IMR-90 (cell line): ENCODE results near the gene TMEM269.

ENCODE experiments used
- MXI1 ChIP-seq: IDR thresholded peaks from 2 replicates; pipeline ENCODE4 v1.6.1; 2012; ENCODE audit warnings: low read depth, mild to moderate bottlenecking, low read length, moderate library complexity, borderline replicate concordance
- POLR2A ChIP-seq: IDR thresholded peaks from 2 replicates; pipeline ENCODE4 v1.6.1; 2012; ENCODE audit warnings: mild to moderate bottlenecking, low read depth, low read length
- TF ChIP-seq, protein P1 (sequence below): conservative IDR thresholded peaks from 2 replicates; pipeline ENCODE4 v1.5.1; 2012; ENCODE audit warnings: mild to moderate bottlenecking, low read depth, low read length, improper control_type of control experiment
- TF ChIP-seq, protein P2 (sequence below): fragments of 150-350 bp; IDR thresholded peaks from 2 replicates; pipeline ENCODE4 v1.6.1; 2017; ENCODE audit warnings: mild to moderate bottlenecking, antibody characterized with exemption, low read length, low read depth

- TF ChIP-seq, protein P1, sequence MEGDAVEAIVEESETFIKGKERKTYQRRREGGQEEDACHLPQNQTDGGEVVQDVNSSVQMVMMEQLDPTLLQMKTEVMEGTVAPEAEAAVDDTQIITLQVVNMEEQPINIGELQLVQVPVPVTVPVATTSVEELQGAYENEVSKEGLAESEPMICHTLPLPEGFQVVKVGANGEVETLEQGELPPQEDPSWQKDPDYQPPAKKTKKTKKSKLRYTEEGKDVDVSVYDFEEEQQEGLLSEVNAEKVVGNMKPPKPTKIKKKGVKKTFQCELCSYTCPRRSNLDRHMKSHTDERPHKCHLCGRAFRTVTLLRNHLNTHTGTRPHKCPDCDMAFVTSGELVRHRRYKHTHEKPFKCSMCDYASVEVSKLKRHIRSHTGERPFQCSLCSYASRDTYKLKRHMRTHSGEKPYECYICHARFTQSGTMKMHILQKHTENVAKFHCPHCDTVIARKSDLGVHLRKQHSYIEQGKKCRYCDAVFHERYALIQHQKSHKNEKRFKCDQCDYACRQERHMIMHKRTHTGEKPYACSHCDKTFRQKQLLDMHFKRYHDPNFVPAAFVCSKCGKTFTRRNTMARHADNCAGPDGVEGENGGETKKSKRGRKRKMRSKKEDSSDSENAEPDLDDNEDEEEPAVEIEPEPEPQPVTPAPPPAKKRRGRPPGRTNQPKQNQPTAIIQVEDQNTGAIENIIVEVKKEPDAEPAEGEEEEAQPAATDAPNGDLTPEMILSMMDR = no peak
- TF ChIP-seq POLR2A = no peak
- TF ChIP-seq, protein P2, sequence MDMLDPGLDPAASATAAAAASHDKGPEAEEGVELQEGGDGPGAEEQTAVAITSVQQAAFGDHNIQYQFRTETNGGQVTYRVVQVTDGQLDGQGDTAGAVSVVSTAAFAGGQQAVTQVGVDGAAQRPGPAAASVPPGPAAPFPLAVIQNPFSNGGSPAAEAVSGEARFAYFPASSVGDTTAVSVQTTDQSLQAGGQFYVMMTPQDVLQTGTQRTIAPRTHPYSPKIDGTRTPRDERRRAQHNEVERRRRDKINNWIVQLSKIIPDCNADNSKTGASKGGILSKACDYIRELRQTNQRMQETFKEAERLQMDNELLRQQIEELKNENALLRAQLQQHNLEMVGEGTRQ = no peak
- TF ChIP-seq MXI1 = no peak
Observed at GRCh38 chr1:42806171-42806570, 21.4 kb downstream of the TMEM269 start.
